GM13977 (cell line): Measurements from ENCODE around the gene EBPL.

Experiments used
- DNase-seq: peaks from one replicate; pipeline ENCODE4 v3.0.0; 2012; ENCODE audit warnings: low spot score
- CTCF ChIP-seq: IDR thresholded peaks from 2 replicates; pipeline ENCODE4 v1.5.1; 2012; ENCODE audit warnings: mild to moderate bottlenecking, control low read depth; ENCODE audit not compliant: insufficient read depth; ENCODE audit errors: extremely low read depth, missing control alignments
- in situ Hi-C: fragments of 300-500 bp; cut with MboI; formaldehyde crosslinking; loops from one replicate; pipeline ENCODE4 v1.12.0; 2022; ENCODE audit warnings: low sequenced_read_pairs, low pct_unique_long_range_greater_than_20kb, mixed read lengths, inconsistent platforms; ENCODE audit not compliant: unreplicated experiment

The EBPL gene

DNA sequence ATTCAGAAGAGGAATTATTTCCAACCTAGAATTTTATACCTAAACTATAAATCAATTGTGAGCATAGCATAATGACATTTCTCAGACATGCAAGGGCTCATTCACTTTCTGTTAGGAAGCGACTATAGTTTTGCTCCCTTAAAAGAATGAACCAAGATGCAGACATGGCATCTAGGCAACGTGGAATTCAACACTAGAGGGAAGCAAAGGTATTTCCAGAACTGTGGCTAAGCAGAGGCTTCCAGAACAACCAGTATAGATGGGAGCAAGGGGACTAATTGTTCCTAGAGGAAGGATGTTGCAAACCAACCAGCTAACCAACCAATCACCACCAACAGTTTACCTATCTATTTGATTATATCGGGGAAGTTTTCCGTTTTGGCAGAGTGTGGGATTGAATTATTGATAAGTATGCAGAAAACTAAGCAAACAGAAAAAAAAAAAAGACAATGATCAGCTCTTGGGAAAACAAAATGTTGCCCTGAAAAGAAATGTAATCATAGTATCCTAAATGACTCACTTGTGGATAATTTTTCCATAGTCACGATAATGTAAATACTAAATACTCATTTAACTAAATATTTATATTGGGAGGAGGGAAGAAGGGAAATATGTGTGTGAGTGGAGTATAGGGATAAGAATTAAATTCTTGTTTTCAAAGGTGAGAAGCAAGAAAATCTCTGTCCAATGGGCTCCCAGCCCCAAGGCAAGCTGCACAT is 41.9 kb downstream of the EBPL start:
- in situ Hi-C loops, result no loop called here
- DNase-seq, result no peak
- no peak for TF ChIP-seq CTCF

- no peak for TF ChIP-seq CTCF
- in situ Hi-C loops, result no loop called here
- no peak for DNase-seq
Observed at GRCh38 chr13:49646688-49647087, 44.6 kb downstream of the EBPL start.

GRCh38 chr13:49645451-49645850 is 45.8 kb downstream of the EBPL start:
- in situ Hi-C loops, result no loop called here
- no peak for TF ChIP-seq CTCF
- no peak for DNase-seq

GRCh38 chr13:49643035-49643646 is 48.1 kb downstream of the EBPL start:
- DNase-seq, result no peak
- in situ Hi-C loops, result no loop called here
- TF ChIP-seq CTCF, result no peak

DNA sequence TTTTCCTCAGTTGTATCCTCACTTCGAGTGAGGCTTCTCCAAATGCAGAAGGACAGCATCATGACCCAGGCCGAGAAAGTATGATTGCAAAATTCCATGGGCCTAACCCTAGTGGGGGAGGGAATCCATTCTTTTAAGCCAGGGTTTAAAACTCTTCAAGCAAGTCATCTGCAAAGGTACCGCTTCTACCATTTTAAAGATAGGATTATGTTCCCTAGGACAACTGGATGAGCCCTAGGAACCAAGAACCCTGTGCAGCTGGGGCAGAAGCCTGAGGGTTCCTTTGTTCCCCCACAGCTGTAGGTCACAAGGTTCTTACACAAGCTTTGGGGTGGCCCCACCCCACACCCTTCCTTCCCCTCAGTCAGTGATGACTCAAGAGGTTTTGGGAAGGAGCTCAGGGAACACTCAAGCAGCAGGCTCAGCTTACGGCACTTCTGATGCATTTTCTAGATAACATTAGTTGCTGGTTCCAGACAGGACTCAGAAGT is 49.4 kb downstream of the EBPL start:
- TF ChIP-seq CTCF, result no peak
- DNase-seq, result no peak
- in situ Hi-C loops, result no loop called here

GRCh38 chr13:49638744-49639072 is 52.6 kb downstream of the EBPL start:
- no peak for DNase-seq
- in situ Hi-C loops, result no loop called here
- no peak for TF ChIP-seq CTCF
